ENCODE data around the gene SDS. TPM values are rescaled to one million over a fixed set of nuclear protein-coding genes. Genes with fewer than 3 reads are reported as not detected.

Gene SDS
- total RNA-seq, 2 experiments from 2014 or later: not detected

Other genes with a start within 250 kb of the SDS start
- 100 to 1,000 TPM; 114 to 116 TPM for gene DDX54, start 218.4 kb downstream of the SDS start, total RNA-seq
- 10 to 100 TPM; 14.0 to 16.1 TPM for gene RITA1, start 218.2 kb downstream of the SDS start, total RNA-seq
- gene TPCN1, start 182.4 kb downstream of the SDS start, total RNA-seq: 10 to 100 TPM; 47.3 to 49.2 TPM
- 10 to 100 TPM; 20.2 to 20.4 TPM for gene SLC8B1, start 68.8 kb downstream of the SDS start, total RNA-seq
- 10 to 100 TPM; 13.9 to 14.1 TPM for gene PLBD2, start 45.3 kb downstream of the SDS start, total RNA-seq
- gene SDSL, start 18.5 kb upstream of the SDS start, total RNA-seq: not detected
- not detected for gene LHX5, start 68.0 kb upstream of the SDS start, total RNA-seq

All from activated naive CD4-positive, alpha-beta T cell treated with anti-CD3 and anti-CD28 coated beads for 36 hours (primary cell).